DMS53 treated with DMSO at 0.1 percent for 48 hours (cell line): Measurements from ENCODE around the gene IGFBP6.

Experiments used
- DNase-seq: peaks from one replicate; lab custom pipeline; 2025; ENCODE audit not compliant: unreplicated experiment; lab: John Stamatoyannopoulos, UW

The IGFBP6 gene, protein sequence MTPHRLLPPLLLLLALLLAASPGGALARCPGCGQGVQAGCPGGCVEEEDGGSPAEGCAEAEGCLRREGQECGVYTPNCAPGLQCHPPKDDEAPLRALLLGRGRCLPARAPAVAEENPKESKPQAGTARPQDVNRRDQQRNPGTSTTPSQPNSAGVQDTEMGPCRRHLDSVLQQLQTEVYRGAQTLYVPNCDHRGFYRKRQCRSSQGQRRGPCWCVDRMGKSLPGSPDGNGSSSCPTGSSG

DNA sequence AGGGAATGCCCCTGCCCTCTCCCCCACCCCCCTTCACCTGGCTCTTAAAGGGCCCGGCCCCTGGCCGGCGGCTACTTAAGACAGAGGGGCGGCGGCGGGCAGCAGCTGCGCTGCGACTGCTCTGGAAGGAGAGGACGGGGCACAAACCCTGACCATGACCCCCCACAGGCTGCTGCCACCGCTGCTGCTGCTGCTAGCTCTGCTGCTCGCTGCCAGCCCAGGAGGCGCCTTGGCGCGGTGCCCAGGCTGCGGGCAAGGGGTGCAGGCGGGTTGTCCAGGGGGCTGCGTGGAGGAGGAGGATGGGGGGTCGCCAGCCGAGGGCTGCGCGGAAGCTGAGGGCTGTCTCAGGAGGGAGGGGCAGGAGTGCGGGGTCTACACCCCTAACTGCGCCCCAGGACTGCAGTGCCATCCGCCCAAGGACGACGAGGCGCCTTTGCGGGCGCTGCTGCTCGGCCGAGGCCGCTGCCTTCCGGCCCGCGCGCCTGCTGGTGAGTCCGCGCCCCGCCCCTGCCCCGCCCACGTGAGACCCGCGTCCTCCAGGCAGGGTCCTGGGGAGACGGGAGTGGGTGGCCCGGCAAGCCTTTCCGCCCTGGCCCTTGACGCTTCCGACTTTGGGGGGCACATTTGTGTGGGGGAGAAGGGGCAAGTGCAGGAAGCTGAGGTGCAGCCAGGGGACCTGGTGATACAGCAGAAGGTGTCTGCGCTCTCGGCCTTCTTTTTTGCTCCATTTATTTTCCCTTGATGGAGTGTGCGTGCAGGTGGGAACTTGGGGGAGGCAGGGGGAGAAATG lies at the start of gene IGFBP6:
Gene IGFBP6, plus strand, starts transcription at position 104 of the 790 bp plus-strand sequence. Its CDS starts 51 bp downstream, at position 155.
- DNase-seq: peak; percentile 41

DNA sequence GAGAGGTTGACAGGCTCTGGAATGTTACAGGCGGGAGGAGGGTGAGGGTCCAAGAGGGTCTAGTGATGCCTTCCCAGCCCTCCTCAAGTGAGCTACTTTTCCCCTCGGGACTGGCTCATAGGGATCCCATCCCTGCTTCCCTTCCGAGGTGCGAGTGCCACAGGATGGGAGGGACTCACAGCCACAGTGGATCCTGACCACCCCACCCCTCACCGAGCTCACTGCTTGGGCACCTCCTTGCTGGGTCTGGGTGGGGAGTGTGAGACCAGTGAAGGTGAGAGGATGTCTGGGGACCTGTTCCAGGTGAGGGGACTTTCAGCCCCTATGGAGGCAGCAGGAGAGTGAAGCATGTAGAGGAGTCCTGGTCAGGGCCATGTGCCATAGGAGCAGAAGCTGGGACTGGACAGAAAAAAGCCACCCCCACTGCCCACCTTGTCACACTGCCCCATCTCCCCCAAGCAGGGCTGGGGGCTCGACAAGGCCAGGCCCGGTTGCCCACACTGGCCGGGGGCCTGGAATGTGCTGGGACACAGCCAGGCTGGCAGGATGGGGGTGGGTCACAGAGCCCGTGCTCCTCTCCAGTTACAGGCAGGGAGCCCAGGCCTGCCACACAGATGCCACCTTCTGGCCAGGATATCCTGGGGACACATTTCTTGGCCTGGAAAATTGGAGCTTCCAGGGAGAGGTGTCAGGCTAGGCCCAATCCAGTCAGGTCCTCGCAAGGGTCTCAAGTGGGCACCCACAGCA lies 49.3 kb upstream of the IGFBP6 start:
- DNase-seq: peak; percentile 51

DNA sequence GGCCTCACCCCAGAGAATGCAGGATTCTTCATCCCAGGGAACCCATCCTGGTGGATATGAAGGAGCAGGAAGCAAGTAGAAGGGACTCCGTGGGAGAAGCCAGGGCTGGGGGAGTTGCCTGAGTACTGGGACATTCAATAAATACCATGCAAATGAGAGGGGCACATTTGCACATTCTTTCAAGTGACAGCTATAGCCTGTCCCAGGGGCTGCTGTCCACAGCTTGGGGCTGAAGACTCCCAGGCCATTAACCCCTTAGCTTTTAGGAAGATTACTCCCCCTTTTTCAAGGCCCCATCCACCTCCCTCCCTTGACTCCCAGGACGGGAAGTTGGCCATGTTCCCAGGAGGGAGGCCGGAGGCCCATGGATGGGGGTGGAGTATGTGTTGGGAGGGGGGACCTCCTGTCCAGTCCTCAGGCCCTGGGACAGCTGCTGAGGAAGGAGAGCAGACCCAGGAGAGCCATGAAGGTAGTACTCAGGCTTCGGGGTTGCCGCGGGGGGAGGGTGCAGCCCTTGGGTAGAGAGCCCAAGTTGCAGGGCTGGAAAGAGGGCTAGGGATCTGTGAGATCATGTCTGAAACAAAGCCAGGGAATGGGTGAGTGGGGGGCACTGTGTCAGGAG lies 48.6 kb upstream of the IGFBP6 start:
- no peak for DNase-seq

DNA sequence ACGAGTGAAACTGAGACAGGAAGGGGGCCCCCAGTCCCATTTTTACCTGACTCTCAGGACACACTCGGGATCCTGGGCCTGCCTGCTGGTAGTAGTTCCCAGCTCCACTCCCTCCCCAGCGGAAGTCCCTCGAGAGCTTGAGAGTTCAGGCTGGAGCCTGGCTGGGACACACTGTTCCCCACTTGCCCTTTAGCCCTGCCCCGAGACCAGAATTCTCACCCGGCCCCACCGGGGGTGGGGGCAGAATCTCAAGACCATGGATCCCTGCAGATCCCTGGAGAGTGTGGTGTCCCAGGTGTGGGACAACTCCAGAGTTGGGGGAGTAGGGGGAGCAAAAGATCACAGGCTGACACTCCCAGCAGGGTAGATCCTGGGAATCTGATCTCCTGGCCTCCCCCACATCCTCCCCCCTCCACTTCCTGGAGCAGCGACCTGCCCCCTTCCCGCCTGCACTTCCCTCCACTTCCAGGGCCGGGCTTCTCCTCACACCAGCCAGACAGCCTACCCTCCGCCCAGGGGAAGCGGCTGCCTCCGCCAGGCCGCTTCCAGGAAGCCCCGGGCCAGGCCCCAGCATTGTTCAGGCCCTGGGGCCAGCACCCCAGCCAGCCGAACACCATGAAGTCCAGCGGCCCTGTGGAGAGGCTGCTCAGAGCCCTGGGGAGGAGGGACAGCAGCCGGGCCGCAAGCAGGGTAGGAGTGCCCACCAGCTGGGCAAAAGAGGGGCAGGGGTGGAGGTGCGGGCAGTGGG lies 47.7 kb upstream of the IGFBP6 start, which contains the start of gene TNS2:
Gene TNS2, plus strand, starts transcription at position 495 of the 748 bp plus-strand sequence. Its CDS starts 121 bp downstream, at position 616.
- DNase-seq: peak; percentile 20

DNA sequence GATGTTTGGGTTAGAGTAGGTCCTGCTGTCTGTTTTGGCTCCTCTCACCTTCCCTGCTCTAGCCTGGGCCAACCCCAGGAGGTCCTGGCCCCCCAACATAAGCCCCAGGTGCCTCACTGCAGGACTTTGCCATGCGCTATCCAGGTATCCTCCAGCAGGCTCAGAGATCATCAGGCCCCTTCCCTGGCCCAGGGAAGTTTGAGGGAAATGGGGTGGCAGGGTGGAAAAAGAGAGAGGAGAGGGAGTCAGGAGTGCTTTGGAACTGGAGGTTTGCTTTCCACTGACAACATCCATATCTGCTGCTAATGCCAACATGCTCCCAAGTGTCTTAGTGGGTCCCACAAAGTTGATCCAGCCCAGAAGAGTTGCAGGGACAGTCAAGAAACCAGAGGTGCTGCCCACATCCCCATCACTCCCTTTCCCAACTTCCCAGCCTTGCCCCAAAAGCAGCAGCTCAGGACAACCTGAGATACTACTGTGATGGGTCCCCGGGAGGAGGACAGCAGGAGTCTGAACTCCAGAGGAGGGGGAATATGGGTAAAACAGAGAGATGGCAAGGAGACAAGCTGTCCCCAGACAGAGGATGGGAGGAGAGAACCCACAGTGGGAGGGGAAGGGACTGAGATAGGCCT lies 46.9 kb upstream of the IGFBP6 start:
- no peak for DNase-seq

DNA sequence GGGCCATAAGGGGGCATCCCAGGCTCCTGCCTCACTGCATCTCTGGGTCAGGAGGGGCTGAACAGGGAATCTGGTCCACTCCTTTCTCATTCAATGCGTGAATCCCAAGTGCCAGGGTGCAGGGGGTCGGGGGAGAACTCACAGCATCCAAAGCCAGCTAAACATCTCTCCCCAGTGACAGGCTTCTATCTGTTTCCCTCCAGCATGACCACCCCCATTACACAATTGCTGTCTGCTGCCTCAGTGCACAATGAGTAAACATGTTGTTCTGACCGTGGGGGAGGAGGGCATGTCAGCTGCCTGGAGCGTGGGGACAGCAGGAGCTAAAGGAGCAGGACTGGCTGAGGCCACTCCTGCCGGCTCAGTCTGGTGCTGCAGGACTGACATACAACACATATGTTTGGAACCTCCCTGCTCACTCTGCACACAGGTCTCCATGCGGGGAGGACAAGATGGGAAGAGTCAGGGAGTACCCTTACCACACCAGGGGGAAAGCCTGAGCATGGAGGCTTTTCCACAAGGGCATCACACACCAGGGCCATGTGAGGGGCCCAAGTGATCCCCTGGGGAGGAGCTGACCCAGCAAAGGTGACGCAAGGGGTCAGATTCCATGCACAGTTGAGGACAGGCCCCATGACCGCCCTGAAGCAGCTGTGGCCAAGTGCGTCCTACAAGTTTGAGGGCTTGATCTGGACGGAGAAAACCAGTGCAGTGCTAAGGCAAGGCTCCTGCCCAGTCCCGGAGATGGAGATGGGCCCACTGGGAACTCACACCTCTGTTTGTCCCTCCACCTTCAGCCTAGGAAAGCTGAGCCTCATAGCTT lies 46.2 kb upstream of the IGFBP6 start:
- no peak for DNase-seq

DNA sequence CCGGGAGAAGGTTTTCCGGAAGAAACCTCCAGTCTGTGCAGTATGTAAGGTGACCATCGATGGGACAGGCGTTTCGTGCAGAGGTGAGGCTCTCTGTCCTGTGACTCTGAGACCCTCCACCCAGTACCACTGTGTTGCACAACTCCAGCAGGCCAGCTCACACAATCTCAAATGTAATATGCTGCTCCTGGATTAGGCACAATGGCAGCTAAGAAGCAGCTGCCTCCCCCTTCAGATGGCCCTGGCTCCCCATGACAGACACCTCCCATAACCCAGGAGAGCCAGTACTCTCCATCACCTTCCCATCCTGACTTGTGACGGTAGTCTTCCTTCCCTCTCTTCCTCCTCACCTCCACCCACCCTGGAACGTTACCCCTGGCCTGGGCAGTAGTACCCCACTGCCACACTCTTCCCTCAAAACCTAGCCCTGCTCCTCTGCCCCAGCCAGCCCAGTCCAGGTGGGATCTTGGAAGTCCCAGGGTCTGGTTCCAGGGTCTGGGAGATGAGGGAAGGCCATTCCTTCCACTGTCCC lies 45.5 kb upstream of the IGFBP6 start:
- DNase-seq: no peak

DNA sequence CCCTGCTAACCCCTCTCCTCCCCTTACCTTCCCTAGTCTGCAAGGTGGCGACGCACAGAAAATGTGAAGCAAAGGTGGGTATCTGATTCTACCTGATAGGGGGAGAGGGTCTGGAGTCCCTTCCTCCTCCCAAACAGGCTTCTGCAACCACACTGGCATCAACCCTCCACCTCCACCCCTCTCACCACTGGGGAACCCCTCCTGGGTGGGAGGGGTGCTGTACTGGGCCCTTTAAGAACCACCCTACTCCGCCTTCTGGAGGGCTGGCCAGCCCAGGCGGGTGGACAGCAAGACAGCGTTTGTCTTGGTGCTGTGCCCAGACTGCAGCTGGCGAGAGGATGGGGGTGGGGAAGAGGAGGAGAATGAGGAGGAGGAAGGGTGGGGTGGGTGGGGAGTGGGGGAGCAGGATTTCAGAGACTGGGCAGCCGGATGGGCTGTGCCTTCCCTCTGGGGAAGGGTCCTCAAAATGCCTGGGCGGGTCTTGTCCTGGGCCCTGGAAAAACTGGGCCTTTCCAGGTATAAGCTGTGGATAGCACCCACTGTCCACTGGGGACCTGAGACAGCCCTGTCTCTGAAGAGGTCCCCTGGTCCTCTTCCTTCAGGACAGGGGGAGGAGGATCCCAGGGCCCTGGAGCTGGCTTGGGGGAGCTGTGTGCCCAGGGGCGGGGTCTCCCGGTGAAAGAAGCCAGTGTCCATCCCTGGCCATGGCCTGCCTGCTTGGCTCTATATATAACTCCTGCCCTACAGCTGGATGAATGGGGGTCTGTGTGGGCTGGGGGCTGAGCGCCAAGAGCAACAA lies 44.8 kb upstream of the IGFBP6 start:
- no peak for DNase-seq

DNA sequence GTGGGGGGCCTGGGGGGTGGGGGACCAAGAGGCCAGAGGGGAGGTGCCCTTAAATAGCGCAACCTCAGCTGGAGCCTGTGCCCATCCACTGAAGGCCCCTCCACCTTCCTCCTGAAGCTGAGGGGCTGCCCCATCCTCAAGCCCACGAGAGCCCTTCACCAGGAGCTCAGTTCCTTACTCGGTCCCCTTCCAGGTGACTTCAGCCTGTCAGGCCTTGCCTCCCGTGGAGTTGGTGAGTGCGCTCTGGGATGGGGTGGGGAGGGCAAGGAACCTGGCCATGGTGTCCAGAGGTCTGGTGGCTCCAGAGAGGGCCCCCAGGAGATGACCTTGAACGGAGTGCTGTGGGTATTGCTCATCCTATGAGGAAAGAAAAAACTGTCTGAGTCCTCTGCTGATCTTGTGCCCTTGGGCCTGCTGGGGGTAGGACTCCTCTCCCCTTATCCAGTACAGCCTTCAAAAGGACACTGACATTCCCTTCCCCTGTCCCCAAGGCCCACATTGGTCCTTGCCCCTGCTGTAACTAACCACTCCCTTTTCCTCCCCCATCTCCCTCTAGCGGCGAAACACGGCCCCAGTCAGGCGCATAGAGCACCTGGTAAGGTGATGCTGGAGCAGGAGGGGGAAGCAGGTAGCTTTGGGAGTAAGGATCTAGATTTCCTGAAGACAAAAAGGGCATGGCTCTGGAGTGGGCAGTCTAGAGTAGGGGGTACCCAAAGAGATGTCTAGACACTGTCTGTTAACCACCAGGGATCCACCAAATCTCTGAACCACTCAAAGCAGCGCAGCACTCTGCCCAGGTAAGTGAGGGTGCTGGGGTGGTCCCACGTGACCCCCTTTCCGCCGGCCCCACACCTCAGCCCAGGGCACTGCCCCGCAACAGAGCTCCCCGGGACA lies 44.0 kb upstream of the IGFBP6 start:
- peak; percentile 77 for DNase-seq

DNA sequence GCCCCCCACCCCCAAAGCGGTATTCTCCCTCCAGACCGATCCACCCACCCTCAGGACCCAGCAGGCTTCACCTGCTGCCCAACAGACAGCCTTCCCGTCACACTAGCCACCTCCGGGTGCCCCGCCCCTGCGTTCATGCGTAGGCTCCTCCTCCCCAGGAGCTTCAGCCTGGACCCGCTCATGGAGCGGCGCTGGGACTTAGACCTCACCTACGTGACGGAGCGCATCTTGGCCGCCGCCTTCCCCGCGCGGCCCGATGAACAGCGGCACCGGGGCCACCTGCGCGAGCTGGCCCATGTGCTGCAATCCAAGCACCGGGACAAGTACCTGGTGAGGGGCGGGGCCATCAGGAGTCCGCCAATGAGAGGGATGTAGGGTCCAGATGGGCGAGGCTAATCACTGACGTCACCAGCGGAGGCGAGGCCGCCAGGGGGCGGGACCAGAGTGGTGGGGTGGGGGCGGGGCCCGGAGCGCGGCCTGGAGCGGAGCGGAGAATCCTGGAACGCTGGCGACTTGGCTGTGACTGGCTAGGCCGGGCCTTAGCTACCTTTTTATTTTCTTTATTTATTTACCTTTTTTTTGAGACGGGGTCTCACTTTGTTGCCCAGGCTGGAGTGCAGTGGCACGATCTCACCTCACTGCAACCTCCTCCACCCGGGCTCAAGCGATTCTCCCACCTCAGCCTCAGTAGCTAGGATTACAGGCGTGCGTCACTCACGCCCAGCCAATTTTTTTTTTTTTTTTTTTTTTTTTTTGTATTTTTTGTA lies 43.2 kb upstream of the IGFBP6 start:
- peak; percentile 95 for DNase-seq

DNA sequence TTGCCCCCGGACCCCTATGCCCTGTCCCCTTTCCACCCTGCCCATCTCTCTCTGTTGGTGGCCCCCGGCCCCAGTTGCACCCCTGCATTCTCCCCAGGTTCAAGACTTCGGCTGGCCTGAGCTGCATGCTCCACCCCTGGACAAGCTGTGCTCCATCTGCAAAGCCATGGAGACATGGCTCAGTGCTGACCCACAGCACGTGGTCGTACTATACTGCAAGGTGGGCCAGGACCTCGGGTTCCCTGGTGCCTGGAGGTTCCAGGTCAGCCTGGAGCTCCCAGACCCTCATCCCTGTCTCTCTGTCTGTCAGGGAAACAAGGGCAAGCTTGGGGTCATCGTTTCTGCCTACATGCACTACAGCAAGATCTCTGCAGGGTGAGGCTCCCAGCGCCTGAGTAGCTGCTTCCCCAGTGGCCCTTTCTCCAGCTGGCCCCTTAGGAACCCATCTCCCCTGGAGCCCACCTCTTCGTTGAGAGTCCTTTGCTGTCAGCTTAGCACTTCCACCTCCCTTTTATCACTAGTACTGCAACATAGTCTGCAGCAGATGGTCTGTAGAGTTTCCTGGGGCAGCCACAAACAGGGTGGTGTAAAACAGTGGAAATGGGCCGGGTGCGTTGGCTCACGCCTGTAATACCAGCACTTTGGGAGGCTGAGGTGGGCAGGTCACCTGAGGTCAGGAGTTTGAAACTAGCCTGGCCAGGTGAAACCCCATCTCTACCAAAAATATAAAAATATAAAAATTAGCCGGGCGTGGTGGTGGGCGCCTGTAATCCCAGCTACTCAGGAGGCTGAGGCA lies 41.8 kb upstream of the IGFBP6 start:
- DNase-seq: no peak

DNA sequence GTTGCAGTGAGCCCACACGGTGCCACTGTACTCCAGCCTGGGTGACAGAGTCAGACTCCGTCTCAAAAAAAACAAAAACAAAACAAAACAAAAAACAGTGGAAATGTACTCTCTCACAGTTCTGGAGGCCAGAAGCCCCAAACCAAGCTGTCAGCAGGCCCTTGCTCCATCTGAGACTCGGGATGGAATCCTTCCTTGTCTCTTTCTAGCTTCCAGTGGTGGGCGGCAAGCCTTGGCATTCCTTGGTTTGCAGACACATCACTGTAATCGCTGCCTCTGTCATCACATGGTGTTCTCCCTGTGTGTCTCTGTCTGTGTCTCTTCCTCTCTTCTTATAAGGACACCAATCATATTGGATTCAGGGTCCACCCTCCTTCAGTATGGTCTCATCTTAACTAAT lies 41.2 kb upstream of the IGFBP6 start:
- no peak for DNase-seq

DNA sequence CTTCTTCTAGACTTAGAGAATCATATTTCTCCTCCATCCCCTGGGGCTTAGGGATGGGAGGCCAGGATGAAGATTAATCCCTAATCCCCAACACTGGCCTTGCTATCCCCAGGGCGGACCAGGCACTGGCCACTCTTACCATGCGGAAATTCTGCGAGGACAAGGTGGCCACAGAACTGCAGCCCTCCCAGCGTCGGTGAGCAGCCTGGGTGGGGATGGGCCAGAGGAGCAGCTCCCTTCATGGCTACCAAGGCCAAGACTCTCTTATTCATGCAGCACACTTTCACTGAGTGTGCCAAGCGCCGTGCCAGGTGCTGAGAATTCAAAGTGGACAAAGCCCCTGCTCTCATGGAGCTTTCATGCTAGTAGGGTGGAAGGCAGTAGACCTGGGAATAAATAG lies 40.6 kb upstream of the IGFBP6 start:
- no peak for DNase-seq

DNA sequence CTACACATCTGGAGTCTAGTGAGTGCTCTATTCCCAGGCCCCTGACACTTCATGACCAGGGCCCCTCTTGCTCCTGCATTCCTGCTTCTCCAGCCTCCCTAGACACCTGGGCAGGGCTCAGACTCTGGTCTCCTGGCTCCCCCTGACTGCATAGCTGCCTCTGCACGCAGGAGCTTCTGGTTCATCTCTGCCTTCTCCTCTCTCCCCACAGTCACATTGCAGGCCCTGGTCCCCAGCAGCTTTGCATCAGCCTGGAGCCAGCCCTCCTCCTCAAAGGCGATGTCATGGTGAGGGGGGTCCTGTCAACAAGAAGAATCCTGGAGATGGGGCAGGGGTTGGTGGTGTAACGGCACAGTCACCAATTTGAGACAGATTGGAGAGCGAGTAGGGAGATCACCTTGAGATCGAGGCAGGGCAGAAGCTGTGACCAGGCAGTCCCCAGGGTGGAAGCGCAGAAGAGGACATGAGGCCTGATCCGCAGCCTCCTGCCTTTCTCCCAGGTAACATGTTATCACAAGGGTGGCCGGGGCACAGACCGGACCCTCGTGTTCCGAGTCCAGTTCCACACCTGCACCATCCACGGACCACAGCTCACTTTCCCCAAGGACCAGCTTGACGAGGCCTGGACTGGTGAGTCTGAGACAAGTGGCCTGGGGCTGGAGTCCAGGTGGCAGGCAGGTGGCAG lies 39.5 kb upstream of the IGFBP6 start:
- no peak for DNase-seq
